Astrocyte (in vitro differentiated cells and primary cell): Measurements from ENCODE around the gene PPFIBP1. TPM values are rescaled to one million over a fixed set of nuclear protein-coding genes. Genes with fewer than 3 reads are reported as not detected.

ENCODE experiments used
- DNase-seq: peaks from one replicate; pipeline ENCODE4 v3.0.0-alpha.2; 2010; ENCODE audit warnings: low read depth
- FAIRE-seq: peaks from 2 replicates; lab custom pipeline; 2011; peaks lifted over from hg19 to GRCh38; lab: Jason Lieb, UNC
- H2AFZ ChIP-seq: 2 replicates; pipeline ENCODE4 v1.6.0; 2012; ENCODE audit warnings: low read depth, low read length, inconsistent platforms
- H3K27ac ChIP-seq: 2 replicates; pipeline ENCODE4 v1.5.1; 2011; ENCODE audit warnings: low read depth, low read length, inconsistent platforms
- H3K27me3 ChIP-seq: 2 replicates; pipeline ENCODE4 v1.6.0; 2011; ENCODE audit warnings: low read length, inconsistent platforms; ENCODE audit not compliant: insufficient read depth
- H3K36me3 ChIP-seq: 2 replicates; pipeline ENCODE4 v1.5.1; 2011; ENCODE audit warnings: low read length, inconsistent platforms; ENCODE audit not compliant: insufficient read depth
- H3K4me1 ChIP-seq: 2 replicates; pipeline ENCODE4 v1.5.1; 2011; ENCODE audit warnings: low read length, inconsistent platforms; ENCODE audit not compliant: insufficient read depth
- H3K4me2 ChIP-seq: 2 replicates; pipeline ENCODE4 v1.6.0; 2012; ENCODE audit warnings: low read length, inconsistent platforms
- H3K4me3 ChIP-seq: 2 replicates; pipeline ENCODE4 v1.5.1; 2011; ENCODE audit warnings: low read depth, mild to moderate bottlenecking, low read length, inconsistent platforms; ENCODE audit not compliant: insufficient read depth
- H3K79me2 ChIP-seq: 2 replicates; pipeline ENCODE4 v1.6.0; 2012; ENCODE audit warnings: mild to moderate bottlenecking, low read length, inconsistent platforms; ENCODE audit not compliant: insufficient read depth
- H3K9ac ChIP-seq: 2 replicates; pipeline ENCODE4 v1.6.0; 2012; ENCODE audit warnings: mild to moderate bottlenecking, low read length, inconsistent platforms
- H3K9me3 ChIP-seq: 2 replicates; pipeline ENCODE4 v1.5.1; 2012; ENCODE audit warnings: low read depth, mild to moderate bottlenecking, low read length, inconsistent platforms; ENCODE audit not compliant: insufficient read depth
- H4K20me1 ChIP-seq: 2 replicates; pipeline ENCODE4 v1.6.0; 2012; ENCODE audit warnings: low read length, inconsistent platforms; ENCODE audit not compliant: insufficient read depth
- H3K27ac Mint-ChIP-seq: one replicate; pipeline ENCODE4 v1.8.0; 2021; ENCODE audit warnings: mild to moderate bottlenecking, mixed read lengths; ENCODE audit not compliant: unreplicated experiment
- H3K27me3 Mint-ChIP-seq: one replicate; pipeline ENCODE4 v1.8.0; 2021; ENCODE audit warnings: low read depth, mixed read lengths; ENCODE audit not compliant: unreplicated experiment
- H3K36me3 Mint-ChIP-seq: one replicate; pipeline ENCODE4 v1.8.0; 2021; ENCODE audit warnings: low read depth, mixed read lengths; ENCODE audit not compliant: unreplicated experiment
- H3K4me1 Mint-ChIP-seq: one replicate; pipeline ENCODE4 v1.8.0; 2021; ENCODE audit warnings: low read depth, mixed read lengths; ENCODE audit not compliant: unreplicated experiment
- H3K4me3 Mint-ChIP-seq: one replicate; pipeline ENCODE4 v1.8.0; 2021; ENCODE audit warnings: mild to moderate bottlenecking, moderate library complexity, mixed read lengths; ENCODE audit not compliant: unreplicated experiment
- H3K9me3 Mint-ChIP-seq: one replicate; pipeline ENCODE4 v1.8.0; 2021; ENCODE audit warnings: mild to moderate bottlenecking, mixed read lengths; ENCODE audit not compliant: unreplicated experiment
- CTCF ChIP-seq: IDR thresholded peaks from 2 replicates; pipeline ENCODE4 v1.5.1; 2011; ENCODE audit warnings: low read depth, mild to moderate bottlenecking, inconsistent platforms, low read length, moderate library complexity; ENCODE audit not compliant: insufficient read depth
- EZH2 ChIP-seq: IDR thresholded peaks from 2 replicates; pipeline ENCODE4 v1.6.1; 2012; ENCODE audit warnings: mild to moderate bottlenecking, low read length, inconsistent platforms; ENCODE audit not compliant: insufficient read depth
- total RNA-seq: library from RNA; stranded (reverse); gene quantifications from 2 replicates; pipeline ENCODE4 v1.2.1, GENCODE V29; 2021

Gene PPFIBP1
- total RNA-seq, 1 donor from 2014 or later, result 147 TPM

- peaks cover 26% of the 10 kb centered on the region for H3K4me1 Mint-ChIP-seq
- Histone ChIP-seq H3K4me1 (peaks cover 11% of the 10 kb centered on the region), H3K27ac (no peak overlapping the region), H3K27me3 (no peaks in the 10 kb centered on the region), H2AFZ (no peak overlapping the region), H4K20me1 (no peaks in the 10 kb centered on the region), H3K79me2 (no peaks in the 10 kb centered on the region), H3K4me2 (no peak overlapping the region), H3K9ac (no peak overlapping the region), H3K36me3 (no peaks in the 10 kb centered on the region), H3K9me3 (no peaks in the 10 kb centered on the region), H3K4me3 (no peak overlapping the region)
- TF ChIP-seq EZH2 (no peak), CTCF (no peak)
- FAIRE-seq (no peak), DNase-seq (no peak)
- H3K36me3 Mint-ChIP-seq, result no peaks in the 10 kb centered on the region
- no peaks in the 10 kb centered on the region for H3K9me3 Mint-ChIP-seq
- H3K27ac Mint-ChIP-seq, result no peak overlapping the region
- no peaks in the 10 kb centered on the region for H3K27me3 Mint-ChIP-seq
- no peak overlapping the region for H3K4me3 Mint-ChIP-seq
These were observed 5.9 kb upstream of the PPFIBP1 start for GRCh38 chr12:27517961-27518665.

GRCh38 chr12:27521066-27521465 lies 2.9 kb upstream of the PPFIBP1 start:
- no peaks in the 10 kb centered on the region for H3K36me3 ChIP-seq
- peak overlapping the region; percentile 58 for H3K4me2 ChIP-seq
- H3K4me1 ChIP-seq, result peaks cover 18% of the 10 kb centered on the region
- peaks cover 7% of the 10 kb centered on the region for H4K20me1 ChIP-seq
- no peak overlapping the region for H3K4me3 ChIP-seq
- H3K9me3 Mint-ChIP-seq, result no peaks in the 10 kb centered on the region
- H3K27me3 ChIP-seq, result no peaks in the 10 kb centered on the region
- DNase-seq (peak; percentile 61), FAIRE-seq (no peak)
- no peak overlapping the region for H3K9ac ChIP-seq
- no peaks in the 10 kb centered on the region for H3K9me3 ChIP-seq
- H3K79me2 ChIP-seq, result peaks cover 21% of the 10 kb centered on the region
- no peaks in the 10 kb centered on the region for H3K27me3 Mint-ChIP-seq
- TF ChIP-seq CTCF (no peak), EZH2 (no peak)
- H2AFZ ChIP-seq, result peak overlapping the region; percentile 48
- no peaks in the 10 kb centered on the region for H3K36me3 Mint-ChIP-seq
- H3K27ac Mint-ChIP-seq, result no peak overlapping the region
- H3K4me1 Mint-ChIP-seq, result peaks cover 26% of the 10 kb centered on the region
- H3K27ac ChIP-seq, result no peak overlapping the region
- H3K4me3 Mint-ChIP-seq, result no peak overlapping the region

- Mint-ChIP-seq H3K27ac (no peak overlapping the region), H3K36me3 (no peaks in the 10 kb centered on the region), H3K4me1 (peaks cover 29% of the 10 kb centered on the region), H3K9me3 (no peaks in the 10 kb centered on the region), H3K4me3 (no peak overlapping the region), H3K27me3 (no peaks in the 10 kb centered on the region)
- FAIRE-seq (no peak), DNase-seq (no peak)
- no peak overlapping the region for H3K27ac ChIP-seq
- H2AFZ ChIP-seq, result no peak overlapping the region
- H3K9ac ChIP-seq, result no peak overlapping the region
- no peak overlapping the region for H3K4me3 ChIP-seq
- no peaks in the 10 kb centered on the region for H3K36me3 ChIP-seq
- no peak overlapping the region for H3K4me2 ChIP-seq
- H3K79me2 ChIP-seq, result peaks cover 30% of the 10 kb centered on the region
- TF ChIP-seq EZH2 (no peak), CTCF (no peak)
- peaks cover 10% of the 10 kb centered on the region for H4K20me1 ChIP-seq
- H3K4me1 ChIP-seq, result peaks cover 21% of the 10 kb centered on the region
- no peaks in the 10 kb centered on the region for H3K27me3 ChIP-seq
- no peaks in the 10 kb centered on the region for H3K9me3 ChIP-seq
These were observed 2.0 kb upstream of the PPFIBP1 start for GRCh38 chr12:27521981-27522380.
